ENCODE results near the gene POP5. TPM values are rescaled to one million over a fixed set of nuclear protein-coding genes. Genes with fewer than 3 reads are reported as not detected.

Gene POP5
- total RNA-seq, 1 experiment from 2014 or later, result 29.9 TPM

DNA sequence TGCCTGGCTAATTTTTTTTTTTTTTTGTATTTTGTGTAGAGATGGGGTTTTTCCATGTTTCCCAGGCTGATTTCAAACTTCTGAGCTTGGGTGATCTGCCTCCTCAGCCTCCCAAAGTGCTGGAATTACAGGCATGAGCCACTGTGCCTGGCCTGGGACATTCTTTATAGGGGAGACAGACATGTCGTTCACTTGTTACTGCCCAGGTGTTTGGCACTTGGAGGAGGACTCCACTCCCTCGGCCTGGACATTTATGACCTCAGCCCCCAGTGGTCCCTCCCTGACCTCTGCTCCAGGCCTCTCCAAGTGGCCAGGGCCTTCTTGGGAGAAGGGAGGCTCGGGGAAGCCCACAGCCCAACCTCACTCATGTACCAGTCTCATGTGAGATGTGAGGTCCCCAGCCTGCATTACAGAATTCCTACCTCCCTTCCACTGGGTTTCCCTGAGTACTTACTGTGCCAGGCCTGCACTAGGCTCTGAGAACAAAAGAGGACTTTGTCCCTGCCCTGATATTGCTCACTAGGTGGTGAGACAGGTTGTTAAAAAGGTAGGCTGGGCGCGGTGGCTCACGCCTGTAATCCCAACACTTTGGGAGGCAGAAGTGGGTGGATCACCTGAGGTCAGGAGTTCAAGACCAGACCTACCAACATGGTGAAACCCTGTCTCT is 9.7 kb upstream of the POP5 start:
- POLR2A ChIA-PET, result interaction anchor here (0.7 kb wide), 2 partner anchors 22 to 171 kb away, joined by 3 to 4 read pairs; no protein-coding TSS in a partner anchor
- Mint-ChIP-seq H3K27me3 (ENCODE audit: insufficient read depth, unreplicated experiment) (no peaks in the 10 kb centered on the region), H3K4me3 (ENCODE audit: unreplicated experiment) (no peak overlapping the region), H3K9me3 (ENCODE audit: unreplicated experiment) (no peaks in the 10 kb centered on the region), H3K36me3 (ENCODE audit: insufficient read depth, unreplicated experiment) (no peaks in the 10 kb centered on the region), H3K27ac (ENCODE audit: low read depth, unreplicated experiment) (no peak overlapping the region), H3K4me1 (ENCODE audit: insufficient read depth, unreplicated experiment) (no peaks in the 10 kb centered on the region)
- DNase-seq (ENCODE audit: unreplicated experiment), result no peak
- CTCF ChIA-PET, result interaction anchor here (0.9 to 1.4 kb wide), 2 partner anchors 8 to 381 kb away, joined by 3 to 6 read pairs; no protein-coding TSS in a partner anchor
- intact Hi-C loops (cut with micrococcal nuclease), result no loop called here
- TF ChIP-seq, protein P1, sequence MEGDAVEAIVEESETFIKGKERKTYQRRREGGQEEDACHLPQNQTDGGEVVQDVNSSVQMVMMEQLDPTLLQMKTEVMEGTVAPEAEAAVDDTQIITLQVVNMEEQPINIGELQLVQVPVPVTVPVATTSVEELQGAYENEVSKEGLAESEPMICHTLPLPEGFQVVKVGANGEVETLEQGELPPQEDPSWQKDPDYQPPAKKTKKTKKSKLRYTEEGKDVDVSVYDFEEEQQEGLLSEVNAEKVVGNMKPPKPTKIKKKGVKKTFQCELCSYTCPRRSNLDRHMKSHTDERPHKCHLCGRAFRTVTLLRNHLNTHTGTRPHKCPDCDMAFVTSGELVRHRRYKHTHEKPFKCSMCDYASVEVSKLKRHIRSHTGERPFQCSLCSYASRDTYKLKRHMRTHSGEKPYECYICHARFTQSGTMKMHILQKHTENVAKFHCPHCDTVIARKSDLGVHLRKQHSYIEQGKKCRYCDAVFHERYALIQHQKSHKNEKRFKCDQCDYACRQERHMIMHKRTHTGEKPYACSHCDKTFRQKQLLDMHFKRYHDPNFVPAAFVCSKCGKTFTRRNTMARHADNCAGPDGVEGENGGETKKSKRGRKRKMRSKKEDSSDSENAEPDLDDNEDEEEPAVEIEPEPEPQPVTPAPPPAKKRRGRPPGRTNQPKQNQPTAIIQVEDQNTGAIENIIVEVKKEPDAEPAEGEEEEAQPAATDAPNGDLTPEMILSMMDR (IDR thresholded peaks at IDR 0.05; ENCODE audit: unreplicated experiment), result no peak
- no TSS peak for BruUV-seq (replicated peaks)

DNA sequence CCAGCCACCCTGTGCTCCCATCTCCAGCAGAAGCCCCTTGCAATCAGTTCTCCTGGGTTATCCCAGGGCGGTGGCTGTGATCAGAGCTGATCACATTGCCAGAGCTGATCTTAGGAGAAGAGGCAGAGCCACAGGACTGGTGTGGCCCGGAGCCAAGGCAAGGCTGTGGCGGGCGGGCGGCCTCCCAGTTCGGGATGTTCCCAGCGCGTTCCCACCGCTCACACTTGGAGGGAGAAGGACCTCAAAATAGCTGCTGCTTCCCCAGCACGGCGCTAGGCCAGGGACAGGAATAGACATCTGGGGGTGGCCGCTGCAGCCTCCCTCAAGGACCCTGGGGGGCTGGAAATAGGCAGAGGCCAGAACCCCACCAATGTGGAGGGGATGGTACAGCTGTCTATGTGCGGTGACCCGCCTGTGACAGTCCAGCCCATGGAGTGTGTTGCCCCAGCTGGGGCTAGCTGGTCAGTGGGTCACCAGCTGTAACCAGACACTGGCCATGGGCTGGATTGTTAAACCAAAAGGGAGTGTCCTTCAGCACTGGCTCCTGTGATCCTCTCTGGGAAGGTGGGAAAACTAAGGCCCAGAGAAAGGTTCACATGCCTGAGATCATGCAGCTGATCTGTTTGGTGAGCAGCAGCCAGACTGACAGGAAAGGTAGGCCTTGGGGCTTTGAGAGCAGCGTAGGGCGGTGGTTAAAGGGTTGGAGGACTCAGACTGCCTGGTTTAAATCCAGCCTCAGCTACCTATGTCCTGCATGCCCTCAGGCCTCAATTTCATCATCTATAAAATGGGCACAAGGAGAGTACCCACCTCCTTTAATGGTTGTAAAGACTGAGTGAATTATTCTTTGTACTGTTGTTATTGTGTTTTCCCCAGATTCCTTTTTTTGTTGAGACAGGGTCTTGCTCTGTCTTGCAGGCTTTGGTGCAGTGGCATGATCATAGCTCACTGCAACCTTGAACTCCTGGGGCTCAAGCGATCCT is 8.0 kb upstream of the POP5 start:
- no peak for DNase-seq (ENCODE audit: unreplicated experiment)
- ChIA-PET POLR2A (interaction anchor here (0.9 kb wide), 3 partner anchors 8 to 316 kb away, joined by 3 read pairs; partner anchors contain the start of gene POP5), CTCF (interaction anchor here (1.0 to 2.1 kb wide), 3 partner anchors 59 to 382 kb away, joined by 4 to 10 read pairs (median 5); no protein-coding TSS in a partner anchor)
- no peaks in the 10 kb centered on the region for H3K4me1 Mint-ChIP-seq (ENCODE audit: insufficient read depth, unreplicated experiment)
- H3K36me3 Mint-ChIP-seq (ENCODE audit: insufficient read depth, unreplicated experiment), result no peaks in the 10 kb centered on the region
- intact Hi-C loops (cut with micrococcal nuclease), result no loop called here
- no peaks in the 10 kb centered on the region for H3K9me3 Mint-ChIP-seq (ENCODE audit: unreplicated experiment)
- H3K27ac Mint-ChIP-seq (ENCODE audit: low read depth, unreplicated experiment), result no peak overlapping the region
- TF ChIP-seq, protein P1 (IDR thresholded peaks at IDR 0.05; ENCODE audit: unreplicated experiment), result no peak
- no peak overlapping the region for H3K4me3 Mint-ChIP-seq (ENCODE audit: unreplicated experiment)
- no peaks in the 10 kb centered on the region for H3K27me3 Mint-ChIP-seq (ENCODE audit: insufficient read depth, unreplicated experiment)
- BruUV-seq (replicated peaks), result no TSS peak

DNA sequence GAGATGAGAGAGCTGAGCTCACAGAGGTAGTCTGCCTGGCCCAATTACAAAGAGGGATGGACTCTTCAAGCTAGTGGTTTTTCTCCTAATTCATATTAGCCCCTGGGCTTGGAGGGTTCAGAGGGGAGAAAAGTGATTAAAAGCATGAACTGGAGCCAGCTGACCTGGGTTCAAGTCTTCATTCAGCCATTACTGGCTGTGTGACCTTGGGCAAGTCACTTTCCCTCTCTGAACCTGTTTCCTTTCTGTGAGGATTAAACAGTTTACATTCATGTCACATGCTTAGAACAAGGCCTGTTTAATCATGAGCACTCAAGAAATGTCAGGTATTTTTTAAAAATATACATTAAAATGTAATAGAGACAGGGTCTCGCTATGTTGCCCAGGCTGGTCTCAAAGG is 7.2 kb upstream of the POP5 start:
- no peak overlapping the region for H3K4me3 Mint-ChIP-seq (ENCODE audit: unreplicated experiment)
- TF ChIP-seq, protein P1 (IDR thresholded peaks at IDR 0.05; ENCODE audit: unreplicated experiment), result no peak
- peaks cover 2% of the 10 kb centered on the region for H3K36me3 Mint-ChIP-seq (ENCODE audit: insufficient read depth, unreplicated experiment)
- DNase-seq (ENCODE audit: unreplicated experiment), result no peak
- no peaks in the 10 kb centered on the region for H3K4me1 Mint-ChIP-seq (ENCODE audit: insufficient read depth, unreplicated experiment)
- intact Hi-C loops (cut with micrococcal nuclease), result no loop called here
- H3K9me3 Mint-ChIP-seq (ENCODE audit: unreplicated experiment), result no peaks in the 10 kb centered on the region
- POLR2A ChIA-PET, result interaction anchor here (0.9 kb wide), 2 partner anchors 91 to 317 kb away, joined by 3 read pairs; no protein-coding TSS in a partner anchor
- no TSS peak for BruUV-seq (replicated peaks)
- no peaks in the 10 kb centered on the region for H3K27me3 Mint-ChIP-seq (ENCODE audit: insufficient read depth, unreplicated experiment)
- H3K27ac Mint-ChIP-seq (ENCODE audit: low read depth, unreplicated experiment), result no peak overlapping the region
- CTCF ChIA-PET, result interaction anchor here (2.1 kb wide), 1 partner anchor 60 kb away, joined by 10 read pairs; no protein-coding TSS in a partner anchor

DNA sequence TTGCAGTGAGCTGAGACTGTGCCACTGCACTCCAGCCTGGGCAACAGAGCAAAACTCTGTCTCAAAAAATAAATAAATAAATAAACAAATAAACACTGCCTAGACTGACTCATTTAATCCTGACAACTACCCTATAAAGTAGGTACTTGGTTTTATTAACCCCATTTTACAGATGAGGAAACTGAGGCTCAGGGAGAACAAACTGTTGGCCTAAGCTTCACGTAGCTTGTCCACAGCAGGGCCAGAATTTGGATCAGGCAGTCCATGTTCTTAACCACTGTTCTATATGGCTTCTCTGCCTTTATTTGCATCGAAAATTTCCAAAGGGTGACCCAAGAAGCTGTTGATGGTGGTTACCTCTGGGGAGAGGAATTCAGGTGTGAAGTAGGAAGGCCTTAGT is 5.7 kb upstream of the POP5 start:
- no peaks in the 10 kb centered on the region for H3K27me3 Mint-ChIP-seq (ENCODE audit: insufficient read depth, unreplicated experiment)
- intact Hi-C loops (cut with micrococcal nuclease), result no loop called here

More for the DNA sequence above, 5.7 kb upstream of the POP5 start:
- no peaks in the 10 kb centered on the region for H3K9me3 Mint-ChIP-seq (ENCODE audit: unreplicated experiment)
- TF ChIP-seq, protein P1 (IDR thresholded peaks at IDR 0.05; ENCODE audit: unreplicated experiment), result no peak
- ChIA-PET POLR2A (no interaction called here), CTCF (interaction anchor here (0.6 to 1.0 kb wide), 3 partner anchors 60 to 79 kb away, joined by 3 to 4 read pairs (median 3); no protein-coding TSS in a partner anchor)
- peaks cover 2% of the 10 kb centered on the region for H3K4me1 Mint-ChIP-seq (ENCODE audit: insufficient read depth, unreplicated experiment)
- H3K36me3 Mint-ChIP-seq (ENCODE audit: insufficient read depth, unreplicated experiment), result peaks cover 5% of the 10 kb centered on the region
- no peak overlapping the region for H3K4me3 Mint-ChIP-seq (ENCODE audit: unreplicated experiment)
- DNase-seq (ENCODE audit: unreplicated experiment), result no peak
- H3K27ac Mint-ChIP-seq (ENCODE audit: low read depth, unreplicated experiment), result no peak overlapping the region
- BruUV-seq (replicated peaks), result no TSS peak

Measured in MCF 10A (cell line).